ENCODE data around the gene ZNF385B.

The ZNF385B gene

GRCh38 chr2:179440642-179441251 lies 420.7 kb downstream of the ZNF385B start:
- DNase-seq, result peak; percentile 50
- no peak overlapping the region for H2AFZ ChIP-seq (ENCODE audit: low read depth, low read length)
- no peak overlapping the region for H3K4me2 ChIP-seq (ENCODE audit: low read length, poor library complexity, severe bottlenecking)
- WGBS, result 89% methylated on average over 4 of the region's 5 CpGs
- H3K14ac ChIP-seq (ENCODE audit: low read length in 2 of 2), result no peak overlapping the region
- H2BK120ac ChIP-seq (ENCODE audit: low read depth, low read length), result no peak overlapping the region
- H3K4ac ChIP-seq (ENCODE audit: low read depth in 1 of 2, low read length in 2 of 2), result no peak overlapping the region
- H3K4me1 ChIP-seq (ENCODE audit: control insufficient read depth, insufficient read depth, low read depth, low read length), result no peaks in the 10 kb centered on the region
- H3K9me3 ChIP-seq (ENCODE audit: control insufficient read depth, low read length), result no peaks in the 10 kb centered on the region
- H2AK5ac ChIP-seq (ENCODE audit: low read length, severe bottlenecking), result no peak overlapping the region
- no peak overlapping the region for H2BK15ac ChIP-seq (ENCODE audit: low read depth, poor library complexity, severe bottlenecking)
- H3K27me3 ChIP-seq (ENCODE audit: control insufficient read depth in 1 of 2, insufficient read depth in 1 of 2, low read length in 2 of 2), result no peaks in the 10 kb centered on the region
- no peak overlapping the region for H2BK12ac ChIP-seq (ENCODE audit: low read length in 2 of 2)
- H4K8ac ChIP-seq (ENCODE audit: low read length), result no peak overlapping the region
- no peak overlapping the region for H3K4me3 ChIP-seq (ENCODE audit: insufficient read depth in 1 of 2, low read depth in 1 of 2, low read length in 2 of 2)
- H2BK5ac ChIP-seq (ENCODE audit: low read depth, low read length, poor library complexity, severe bottlenecking), result no peak overlapping the region
- no peaks in the 10 kb centered on the region for H3K79me1 ChIP-seq (replicated peaks; ENCODE audit: low read length, poor library complexity, severe bottlenecking)
- H3K23ac ChIP-seq (ENCODE audit: low read length in 2 of 2), result no peak overlapping the region
- H3K9ac ChIP-seq (ENCODE audit: low read length), result no peak overlapping the region
- no peak overlapping the region for H3K27ac ChIP-seq (ENCODE audit: low read length, poor library complexity, severe bottlenecking)
- no peaks in the 10 kb centered on the region for H3K36me3 ChIP-seq (ENCODE audit: control insufficient read depth in 1 of 2, insufficient read depth in 2 of 2, low read depth in 1 of 2, low read length in 2 of 2)
- peak overlapping the region in 1 of 2 experiments; percentile 8 for H3K18ac ChIP-seq (ENCODE audit: low read depth in 1 of 2, low read length in 2 of 2)
- no peak overlapping the region for H4K91ac ChIP-seq (ENCODE audit: low read length)

GRCh38 chr2:179438654-179439053 lies 422.8 kb downstream of the ZNF385B start:
- no peak overlapping the region for H4K91ac ChIP-seq (ENCODE audit: low read length)
- H3K36me3 ChIP-seq (ENCODE audit: control insufficient read depth in 1 of 2, insufficient read depth in 2 of 2, low read depth in 1 of 2, low read length in 2 of 2), result no peaks in the 10 kb centered on the region
- H2BK15ac ChIP-seq (ENCODE audit: low read depth, poor library complexity, severe bottlenecking), result no peak overlapping the region
- H3K14ac ChIP-seq (ENCODE audit: low read length in 2 of 2), result no peak overlapping the region
- H3K4me3 ChIP-seq (ENCODE audit: insufficient read depth in 1 of 2, low read depth in 1 of 2, low read length in 2 of 2), result no peak overlapping the region
- H2BK12ac ChIP-seq (ENCODE audit: low read length in 2 of 2), result no peak overlapping the region
- H2AFZ ChIP-seq (ENCODE audit: low read depth, low read length), result no peak overlapping the region
- H3K23ac ChIP-seq (ENCODE audit: low read length in 2 of 2), result no peak overlapping the region
- H3K9ac ChIP-seq (ENCODE audit: low read length), result no peak overlapping the region
- H3K79me1 ChIP-seq (replicated peaks; ENCODE audit: low read length, poor library complexity, severe bottlenecking), result no peaks in the 10 kb centered on the region
- no peak overlapping the region for H3K18ac ChIP-seq (ENCODE audit: low read depth in 1 of 2, low read length in 2 of 2)
- no peaks in the 10 kb centered on the region for H3K4me1 ChIP-seq (ENCODE audit: control insufficient read depth, insufficient read depth, low read depth, low read length)
- DNase-seq, result no peak
- H3K9me3 ChIP-seq (ENCODE audit: control insufficient read depth, low read length), result no peaks in the 10 kb centered on the region
- H3K4me2 ChIP-seq (ENCODE audit: low read length, poor library complexity, severe bottlenecking), result no peak overlapping the region
- H3K27ac ChIP-seq (ENCODE audit: low read length, poor library complexity, severe bottlenecking), result no peak overlapping the region
- 64% methylated on average over 4 of the region's 4 CpGs for WGBS
- H2BK120ac ChIP-seq (ENCODE audit: low read depth, low read length), result no peak overlapping the region
- no peak overlapping the region for H2AK5ac ChIP-seq (ENCODE audit: low read length, severe bottlenecking)
- no peak overlapping the region for H2BK5ac ChIP-seq (ENCODE audit: low read depth, low read length, poor library complexity, severe bottlenecking)
- H4K8ac ChIP-seq (ENCODE audit: low read length), result no peak overlapping the region
- no peaks in the 10 kb centered on the region for H3K27me3 ChIP-seq (ENCODE audit: control insufficient read depth in 1 of 2, insufficient read depth in 1 of 2, low read length in 2 of 2)
- H3K4ac ChIP-seq (ENCODE audit: low read depth in 1 of 2, low read length in 2 of 2), result no peak overlapping the region

GRCh38 chr2:179437430-179437829 lies 424.0 kb downstream of the ZNF385B start:
- Histone ChIP-seq H3K27ac (ENCODE audit: low read length, poor library complexity, severe bottlenecking) (no peak overlapping the region), H2BK15ac (ENCODE audit: low read depth, poor library complexity, severe bottlenecking) (no peak overlapping the region), H3K4me3 (ENCODE audit: insufficient read depth in 1 of 2, low read depth in 1 of 2, low read length in 2 of 2) (no peak overlapping the region), H3K36me3 (ENCODE audit: control insufficient read depth in 1 of 2, insufficient read depth in 2 of 2, low read depth in 1 of 2, low read length in 2 of 2) (no peaks in the 10 kb centered on the region), H2BK120ac (ENCODE audit: low read depth, low read length) (no peak overlapping the region), H3K9me3 (ENCODE audit: control insufficient read depth, low read length) (no peaks in the 10 kb centered on the region), H3K9ac (ENCODE audit: low read length) (no peak overlapping the region), H3K4ac (ENCODE audit: low read depth in 1 of 2, low read length in 2 of 2) (no peak overlapping the region), H2BK12ac (ENCODE audit: low read length in 2 of 2) (no peak overlapping the region), H3K18ac (ENCODE audit: low read depth in 1 of 2, low read length in 2 of 2) (no peak overlapping the region), H3K79me1 (replicated peaks; ENCODE audit: low read length, poor library complexity, severe bottlenecking) (no peaks in the 10 kb centered on the region), H3K14ac (ENCODE audit: low read length in 2 of 2) (no peak overlapping the region), H3K4me1 (ENCODE audit: control insufficient read depth, insufficient read depth, low read depth, low read length) (no peaks in the 10 kb centered on the region), H3K4me2 (ENCODE audit: low read length, poor library complexity, severe bottlenecking) (no peak overlapping the region), H4K91ac (ENCODE audit: low read length) (no peak overlapping the region), H3K23ac (ENCODE audit: low read length in 2 of 2) (no peak overlapping the region), H4K8ac (ENCODE audit: low read length) (no peak overlapping the region), H2AFZ (ENCODE audit: low read depth, low read length) (no peak overlapping the region), H2BK5ac (ENCODE audit: low read depth, low read length, poor library complexity, severe bottlenecking) (no peak overlapping the region), H2AK5ac (ENCODE audit: low read length, severe bottlenecking) (no peak overlapping the region), H3K27me3 (ENCODE audit: control insufficient read depth in 1 of 2, insufficient read depth in 1 of 2, low read length in 2 of 2) (no peaks in the 10 kb centered on the region)
- no peak for DNase-seq
- 99% methylated on average over 3 of the region's 3 CpGs for WGBS

- H3K18ac ChIP-seq (ENCODE audit: low read depth in 1 of 2, low read length in 2 of 2), result no peak overlapping the region
- no peak overlapping the region for H2BK12ac ChIP-seq (ENCODE audit: low read length in 2 of 2)
- no peak overlapping the region for H4K8ac ChIP-seq (ENCODE audit: low read length)
- H3K9me3 ChIP-seq (ENCODE audit: control insufficient read depth, low read length), result no peaks in the 10 kb centered on the region
- no peak overlapping the region for H3K4me2 ChIP-seq (ENCODE audit: low read length, poor library complexity, severe bottlenecking)
- no peaks in the 10 kb centered on the region for H3K36me3 ChIP-seq (ENCODE audit: control insufficient read depth in 1 of 2, insufficient read depth in 2 of 2, low read depth in 1 of 2, low read length in 2 of 2)
- no peak overlapping the region for H3K14ac ChIP-seq (ENCODE audit: low read length in 2 of 2)
- H2BK15ac ChIP-seq (ENCODE audit: low read depth, poor library complexity, severe bottlenecking), result no peak overlapping the region
- H3K79me1 ChIP-seq (replicated peaks; ENCODE audit: low read length, poor library complexity, severe bottlenecking), result no peaks in the 10 kb centered on the region
- no CpG with 5 or more reads among the region's 2 CpGs for WGBS
- H3K27ac ChIP-seq (ENCODE audit: low read length, poor library complexity, severe bottlenecking), result no peak overlapping the region
- no peaks in the 10 kb centered on the region for H3K4me1 ChIP-seq (ENCODE audit: control insufficient read depth, insufficient read depth, low read depth, low read length)
- H2AFZ ChIP-seq (ENCODE audit: low read depth, low read length), result no peak overlapping the region
- H2BK5ac ChIP-seq (ENCODE audit: low read depth, low read length, poor library complexity, severe bottlenecking), result no peak overlapping the region
- no peak overlapping the region for H3K9ac ChIP-seq (ENCODE audit: low read length)
- no peaks in the 10 kb centered on the region for H3K27me3 ChIP-seq (ENCODE audit: control insufficient read depth in 1 of 2, insufficient read depth in 1 of 2, low read length in 2 of 2)
- no peak overlapping the region for H2AK5ac ChIP-seq (ENCODE audit: low read length, severe bottlenecking)
- no peak overlapping the region for H2BK120ac ChIP-seq (ENCODE audit: low read depth, low read length)
- H3K4me3 ChIP-seq (ENCODE audit: insufficient read depth in 1 of 2, low read depth in 1 of 2, low read length in 2 of 2), result no peak overlapping the region
- H3K4ac ChIP-seq (ENCODE audit: low read depth in 1 of 2, low read length in 2 of 2), result no peak overlapping the region
- no peak overlapping the region for H3K23ac ChIP-seq (ENCODE audit: low read length in 2 of 2)
- no peak for DNase-seq
- no peak overlapping the region for H4K91ac ChIP-seq (ENCODE audit: low read length)
These were observed 425.8 kb downstream of the ZNF385B start for GRCh38 chr2:179435566-179435965.
